GM21447 (cell line): ENCODE results near the gene SLC6A11.

Experiments used
- ATAC-seq: cut with Tn5 transposase; IDR thresholded peaks from one replicate; pipeline ENCODE4 v1.9.1; 2021; ENCODE audit not compliant: unreplicated experiment

SLC6A11 gene

DNA sequence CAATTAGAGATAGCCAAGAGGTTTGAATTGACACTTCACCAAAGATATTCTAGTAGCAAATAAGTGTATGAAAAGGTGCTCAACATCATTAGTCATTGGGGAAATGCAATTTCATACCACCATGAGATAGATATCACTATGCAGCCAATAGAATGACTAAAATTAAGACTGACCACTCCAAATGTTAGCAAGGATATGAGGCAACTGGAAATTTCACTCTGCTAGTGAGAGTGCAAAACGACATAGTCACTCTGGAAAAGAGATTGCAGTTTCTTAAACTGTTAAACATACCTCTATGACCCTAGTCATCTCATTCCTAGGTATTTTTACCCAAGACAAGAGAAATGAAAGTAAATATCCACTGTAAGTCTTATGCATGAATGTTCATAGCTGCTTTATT lies 27.6 kb upstream of the SLC6A11 start:
- no peak for ATAC-seq

DNA sequence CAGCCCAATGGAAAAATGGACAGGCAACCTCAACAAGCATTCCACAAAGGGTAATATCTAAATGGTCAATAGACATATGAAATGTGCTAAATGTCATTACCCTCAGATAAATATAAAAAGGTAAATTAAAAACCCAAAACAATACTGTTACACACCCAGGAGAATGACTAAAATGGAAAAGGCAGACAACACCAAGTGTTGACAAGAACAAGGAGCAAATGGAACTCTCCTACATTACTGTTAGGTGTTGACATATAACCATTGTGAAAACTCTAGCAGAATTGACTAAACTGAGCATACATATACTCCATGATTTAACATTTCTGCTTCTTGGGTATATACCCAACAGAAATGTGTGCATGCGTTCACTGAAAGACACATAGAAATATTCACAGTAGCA lies 25.3 kb upstream of the SLC6A11 start:
- no peak for ATAC-seq

DNA sequence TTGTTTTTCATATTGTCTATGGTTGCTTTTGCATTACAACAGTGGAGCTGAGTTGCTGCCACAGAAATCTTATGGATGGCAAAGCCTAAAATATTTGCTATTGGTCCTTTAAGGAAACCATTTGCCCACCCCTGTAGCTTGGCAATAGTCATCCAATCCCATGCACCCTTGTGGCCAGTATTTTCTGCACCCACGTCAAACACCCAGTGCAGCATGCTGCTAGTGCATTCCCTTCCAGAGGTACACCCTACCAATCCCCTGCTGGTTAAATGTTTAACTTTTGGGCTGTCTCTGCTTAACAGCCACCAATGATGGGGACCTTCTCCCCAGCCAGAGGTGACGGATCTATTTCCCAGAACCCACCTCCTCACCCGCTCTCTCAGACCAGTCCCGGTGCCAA lies 23.8 kb upstream of the SLC6A11 start:
- no peak for ATAC-seq

DNA sequence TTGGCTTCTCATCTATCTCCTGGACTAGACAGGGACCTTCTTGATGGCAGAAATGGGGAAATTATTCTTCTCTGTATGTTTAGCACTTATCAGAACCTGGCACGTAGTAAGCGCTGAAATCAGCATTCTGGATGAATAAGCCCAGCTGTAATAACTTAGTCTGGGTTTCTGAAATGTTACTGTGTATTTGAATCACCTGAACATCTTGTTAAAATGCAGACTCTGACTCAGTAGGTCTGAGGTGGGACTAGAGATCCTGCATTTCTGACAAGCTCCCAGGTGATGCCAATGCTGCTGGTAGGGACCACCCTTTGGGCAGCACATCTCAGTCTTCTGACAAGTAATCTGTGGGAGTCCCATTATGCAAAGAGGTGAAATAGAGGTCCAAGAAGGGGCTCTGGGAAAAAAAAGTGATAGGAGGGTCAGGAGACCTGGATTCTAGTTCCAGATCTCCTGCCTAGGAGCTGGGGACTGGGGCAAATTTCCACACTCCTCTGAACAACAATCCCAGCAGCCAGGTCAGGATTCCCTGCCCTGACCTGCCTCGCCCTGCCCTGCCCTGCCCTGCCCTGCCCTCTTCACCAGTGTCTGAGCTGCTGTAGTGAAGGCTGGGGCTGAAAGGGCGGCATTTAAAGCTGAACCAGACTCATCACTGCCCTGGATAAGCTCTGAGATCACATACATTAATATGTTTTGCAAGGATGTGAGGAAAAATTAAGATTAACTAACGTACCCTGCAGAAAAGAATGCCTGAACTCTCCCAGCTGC lies 17.2 kb upstream of the SLC6A11 start:
- ATAC-seq = no peak

DNA sequence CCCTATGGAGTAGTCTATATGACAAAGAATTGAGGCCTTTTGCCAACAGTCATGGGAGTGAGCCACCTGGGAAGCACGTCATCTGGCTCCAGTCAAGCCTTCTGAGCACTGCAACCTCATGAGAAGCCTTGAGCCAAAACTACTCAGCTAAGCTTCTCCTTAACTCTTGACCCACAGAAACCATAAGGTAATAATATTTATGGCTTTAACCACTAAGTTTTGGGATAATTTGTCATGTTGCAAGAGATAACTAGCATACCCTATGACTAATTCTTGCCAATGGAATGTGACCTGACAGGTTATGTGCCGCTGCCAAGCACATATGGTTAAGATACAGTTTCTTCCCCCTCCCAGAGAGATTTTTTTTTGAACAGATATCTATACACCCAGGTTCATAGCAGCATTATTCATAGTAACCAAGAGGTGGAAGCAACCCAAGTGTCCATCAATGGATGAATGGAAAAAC lies 11.8 kb upstream of the SLC6A11 start:
- no peak for ATAC-seq

DNA sequence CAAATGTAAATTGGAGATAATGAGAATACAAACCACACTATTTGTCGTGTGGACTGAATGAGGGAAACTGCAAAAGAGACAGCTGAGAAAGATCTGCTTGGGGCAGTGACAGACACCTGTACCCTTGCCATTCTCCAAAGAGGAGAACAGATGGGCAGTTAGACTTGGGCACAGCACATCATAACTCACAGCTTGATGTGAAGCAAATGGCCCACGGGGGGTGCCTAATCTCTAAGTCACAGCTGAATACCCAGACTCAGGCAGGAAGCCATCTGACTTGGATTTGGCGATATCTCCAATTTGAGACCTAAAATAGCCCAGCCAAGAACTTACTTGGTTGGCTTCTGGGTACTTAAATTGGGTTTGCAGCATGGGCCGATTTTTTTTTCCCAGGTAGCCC lies 10.0 kb upstream of the SLC6A11 start:
- no peak for ATAC-seq

DNA sequence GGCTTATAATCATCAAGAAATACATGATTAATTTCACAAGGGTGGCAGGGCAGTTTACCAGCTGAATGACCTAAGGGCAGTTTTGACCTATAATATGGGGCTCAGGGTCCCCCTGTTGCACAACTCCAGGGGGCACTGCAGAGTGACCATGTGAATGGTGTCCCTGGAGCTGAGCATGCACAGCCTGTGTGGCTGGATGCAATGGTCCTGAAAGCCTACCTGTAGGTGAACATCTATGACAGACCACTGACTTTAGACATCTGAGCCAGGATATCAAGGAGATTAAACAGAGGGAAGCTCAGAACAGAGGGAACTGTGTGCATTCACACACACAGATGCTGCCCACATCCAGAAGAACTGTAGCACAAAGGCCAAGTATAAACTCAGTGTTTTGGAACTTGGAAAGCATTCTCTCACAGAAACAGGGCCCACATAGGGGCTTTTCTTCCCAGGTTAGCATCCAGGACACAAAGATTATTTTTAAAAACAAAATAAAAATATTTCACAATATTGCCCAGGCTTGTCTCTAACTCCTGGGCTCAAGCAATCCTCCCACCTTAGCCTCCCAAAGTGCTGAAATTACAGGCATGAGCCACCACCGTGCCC lies 7.8 kb upstream of the SLC6A11 start:
- no peak for ATAC-seq

DNA sequence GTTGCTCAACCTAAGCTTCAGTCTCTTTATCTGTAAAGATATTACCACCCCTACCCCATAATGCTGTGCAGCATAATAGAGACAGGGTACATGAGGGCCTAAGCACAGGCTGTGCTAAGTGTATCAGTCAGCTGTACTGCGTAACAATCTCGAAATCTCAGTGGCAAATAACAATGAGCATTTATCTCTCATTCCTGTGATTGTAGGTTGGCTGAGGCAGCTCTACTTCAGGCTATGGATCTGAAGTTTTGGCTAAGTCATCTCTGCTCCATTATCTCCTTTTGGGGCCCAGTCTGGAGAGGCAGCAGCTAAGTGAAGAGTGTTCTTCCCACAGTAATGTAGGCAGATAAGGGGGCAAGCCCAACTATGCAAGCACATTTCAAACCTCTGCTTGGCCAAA lies 7.1 kb upstream of the SLC6A11 start:
- no peak for ATAC-seq

DNA sequence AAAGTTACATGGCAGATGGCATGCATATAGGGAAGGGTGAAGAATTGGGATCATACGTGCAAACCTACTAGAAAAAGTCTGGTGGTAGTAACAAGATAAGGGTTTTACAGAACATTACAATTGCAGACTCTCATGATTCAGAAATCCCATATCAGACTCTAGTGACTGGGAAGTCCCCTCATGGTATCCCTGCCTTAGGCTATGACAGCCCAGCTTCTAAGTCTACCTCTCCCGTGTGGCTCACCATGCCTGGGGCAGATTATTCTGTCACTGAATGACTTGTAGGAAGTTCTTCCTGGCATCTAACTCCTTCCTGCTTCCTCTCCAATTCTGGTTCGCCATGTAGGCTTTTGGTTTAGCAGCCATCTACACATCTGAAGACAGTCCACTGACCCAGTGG lies 5.7 kb upstream of the SLC6A11 start:
- ATAC-seq = no peak

DNA sequence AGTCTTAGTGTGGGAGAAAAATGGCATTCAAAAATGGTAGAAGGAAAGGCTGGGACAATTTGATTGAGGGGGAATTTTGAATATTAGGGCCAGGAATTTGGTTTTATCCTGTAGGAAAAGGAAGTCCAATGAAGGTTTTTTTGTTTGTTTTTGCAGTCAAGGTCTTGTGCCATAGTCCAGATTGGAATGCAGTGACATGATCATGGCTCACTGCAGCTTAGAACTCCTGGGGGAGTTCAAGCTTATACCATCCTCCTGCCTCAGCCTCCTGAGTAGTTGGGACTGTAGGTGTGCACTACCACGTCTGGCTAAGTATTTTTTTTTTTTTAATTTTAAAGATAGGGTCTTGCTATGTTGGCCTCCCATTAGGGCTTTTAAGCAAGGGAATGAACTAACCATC lies 2.6 kb upstream of the SLC6A11 start:
- no peak for ATAC-seq

DNA sequence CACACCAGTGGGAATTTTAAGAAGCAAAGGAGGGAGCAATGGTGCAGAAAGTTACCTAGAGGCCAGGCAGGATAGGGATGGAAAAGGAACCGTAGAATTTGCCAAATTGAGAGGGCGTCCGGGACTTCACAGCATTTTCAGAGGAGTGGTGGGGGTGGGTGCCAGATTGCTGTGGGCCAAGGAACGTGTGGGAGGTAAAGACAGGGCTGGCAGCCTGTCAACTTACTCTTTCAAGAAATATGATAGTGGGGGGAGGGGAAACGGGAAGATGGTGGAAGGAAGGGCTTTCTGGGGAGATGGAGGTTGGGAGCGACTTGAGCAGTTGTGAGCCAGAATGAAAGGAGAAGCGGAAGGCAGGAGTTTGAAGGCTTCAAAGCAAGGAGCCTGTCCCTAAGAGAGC lies 1.4 kb upstream of the SLC6A11 start:
- ATAC-seq = no peak

DNA sequence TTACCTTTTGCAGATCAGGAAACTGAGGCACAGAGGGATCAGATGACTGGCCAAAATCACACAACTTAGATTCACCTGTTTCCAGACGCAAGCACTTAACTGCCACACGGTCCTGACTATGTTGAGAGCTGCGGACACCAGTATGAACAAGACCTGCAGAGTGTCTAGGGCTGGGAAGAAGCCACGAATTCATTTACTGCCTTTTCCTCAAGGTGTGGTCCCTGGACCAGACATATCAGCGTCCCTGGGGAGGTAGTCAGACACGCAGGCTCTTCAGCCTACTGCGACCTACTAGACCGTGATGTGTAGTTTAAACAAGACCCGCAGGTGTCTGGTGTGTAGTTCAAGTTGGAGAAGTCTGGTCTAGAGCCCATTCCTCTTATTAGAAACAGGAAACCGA lies 541 bp upstream of the SLC6A11 start:
- no peak for ATAC-seq

DNA sequence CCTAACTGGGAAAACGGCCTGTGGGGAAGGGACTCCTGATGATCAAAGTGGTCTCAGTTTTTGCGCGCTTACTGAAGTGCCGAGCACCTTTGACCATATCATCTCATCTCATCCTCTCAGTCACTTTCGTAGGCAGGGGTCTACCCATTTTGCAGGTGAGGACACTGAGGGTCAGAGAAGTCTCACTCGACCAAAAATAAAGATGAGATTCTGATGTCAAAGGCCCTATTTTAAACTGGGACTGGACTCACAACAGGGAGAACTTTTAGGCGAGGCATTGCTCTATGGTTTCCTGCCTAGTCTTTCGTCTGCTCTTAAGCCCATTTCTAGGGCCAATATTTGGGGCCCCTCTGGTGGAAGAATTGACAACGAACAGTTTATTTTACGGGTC lies 830 bp downstream of the SLC6A11 start:
- ATAC-seq = no peak

DNA sequence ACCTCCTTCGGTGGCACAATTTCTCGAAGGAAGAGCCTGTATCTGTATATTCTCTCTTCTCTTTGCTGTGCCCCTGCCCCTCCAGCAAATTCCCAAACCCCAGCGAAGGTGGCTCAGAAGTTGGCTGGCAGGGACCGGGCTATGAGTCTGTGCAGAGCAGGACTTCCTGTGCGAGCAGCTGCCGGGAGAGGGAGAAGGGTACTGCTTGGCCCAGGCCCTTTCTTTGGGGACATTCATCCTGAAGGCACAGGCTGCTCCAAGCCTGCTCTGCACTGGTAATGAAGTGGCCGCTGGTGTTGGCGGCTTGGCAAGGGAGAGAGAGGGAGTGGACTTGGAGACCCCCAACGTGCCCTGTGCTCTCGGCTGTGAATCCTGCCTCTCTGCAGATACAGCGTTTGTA lies 1.5 kb downstream of the SLC6A11 start:
- no peak for ATAC-seq

DNA sequence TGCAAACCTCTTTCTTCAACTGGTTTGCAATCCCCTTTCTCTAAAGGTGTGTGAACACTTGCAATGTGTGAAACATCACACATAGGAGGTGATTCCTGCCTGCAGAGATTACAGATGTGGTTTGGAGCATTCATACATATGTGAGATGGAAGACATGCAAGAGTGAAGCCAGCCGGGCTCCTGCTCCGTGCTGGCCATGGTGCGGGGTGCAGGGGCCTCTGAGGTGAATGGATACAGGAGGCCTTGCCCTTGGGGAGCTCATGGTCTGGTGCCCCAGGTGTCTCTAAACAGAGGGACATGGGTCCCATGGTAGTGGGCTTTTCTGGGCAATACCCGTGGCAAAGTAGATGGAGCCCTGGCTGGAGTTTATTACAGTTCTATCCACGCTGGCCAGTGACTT lies 6.0 kb downstream of the SLC6A11 start:
- no peak for ATAC-seq

DNA sequence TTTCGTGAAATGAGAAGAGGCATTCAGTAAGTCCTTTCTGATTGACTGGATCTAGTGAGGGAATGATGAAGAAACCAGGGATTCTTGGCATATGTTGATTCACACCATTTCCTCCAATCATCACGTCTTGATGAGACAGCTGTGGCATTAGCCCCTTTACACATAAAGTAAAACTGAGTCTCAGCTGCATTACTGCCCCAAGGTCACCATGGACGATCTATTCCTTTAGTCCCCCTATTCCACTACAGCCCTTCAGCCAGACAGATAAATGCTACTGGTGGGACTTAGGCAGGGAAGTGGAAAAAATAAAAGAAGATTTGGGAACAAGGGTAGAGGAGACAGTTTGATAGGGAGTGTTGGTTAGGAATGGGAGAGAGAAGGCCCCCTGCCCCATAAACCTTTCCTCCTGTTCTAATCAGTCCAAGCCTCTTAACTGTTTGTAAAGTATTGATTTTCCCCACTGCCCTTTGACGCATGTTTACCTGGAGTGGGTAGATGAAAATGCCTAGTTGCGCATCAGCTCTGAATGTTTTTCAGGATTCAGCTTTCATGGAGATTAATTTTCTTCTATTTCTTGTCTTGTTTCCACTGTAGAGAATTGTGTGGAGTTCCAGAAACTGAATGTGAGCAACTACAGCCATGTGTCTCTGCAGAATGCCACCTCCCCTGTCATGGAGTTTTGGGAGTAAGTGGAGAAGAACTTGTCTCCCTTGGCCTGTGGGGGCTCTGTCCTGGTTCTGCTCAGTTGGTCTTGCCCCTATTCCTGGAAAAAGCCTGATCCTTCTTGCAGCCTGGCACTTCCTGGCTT lies 6.9 kb downstream of the SLC6A11 start:
- ATAC-seq = no peak

DNA sequence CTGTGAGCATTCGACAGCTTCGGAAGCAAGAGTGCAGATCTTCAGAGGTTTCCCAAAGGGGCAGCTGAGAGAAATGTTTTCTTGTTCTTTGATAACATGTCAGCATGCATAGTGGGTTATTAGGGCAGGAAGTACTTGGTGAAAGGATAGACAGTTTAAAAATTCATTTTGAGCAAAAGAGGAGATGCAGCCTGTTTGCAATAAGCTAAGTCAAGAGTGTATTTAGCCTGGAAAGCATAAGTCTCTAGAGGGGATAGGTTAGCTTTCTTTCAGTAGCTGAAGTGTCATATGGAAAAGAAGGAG lies 7.4 kb downstream of the SLC6A11 start:
- no peak for ATAC-seq

DNA sequence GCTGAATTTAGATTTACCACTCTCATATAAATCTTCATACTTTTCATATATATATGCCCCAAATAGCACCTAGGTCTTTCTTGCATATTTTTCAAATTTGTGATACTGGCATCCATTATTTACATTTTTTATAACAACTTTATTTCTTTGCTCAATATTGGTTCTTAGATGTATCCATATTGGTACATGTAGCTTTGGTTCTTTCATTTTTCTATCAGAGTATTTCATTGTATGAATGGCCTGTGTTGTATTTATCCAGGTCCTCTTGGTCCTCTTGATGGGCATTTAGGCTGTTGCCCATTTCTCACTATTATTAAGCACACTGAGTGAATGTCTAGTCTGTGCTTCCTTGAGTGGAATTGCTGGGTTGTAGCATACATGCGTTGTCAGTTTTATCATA lies 8.4 kb downstream of the SLC6A11 start:
- no peak for ATAC-seq

DNA sequence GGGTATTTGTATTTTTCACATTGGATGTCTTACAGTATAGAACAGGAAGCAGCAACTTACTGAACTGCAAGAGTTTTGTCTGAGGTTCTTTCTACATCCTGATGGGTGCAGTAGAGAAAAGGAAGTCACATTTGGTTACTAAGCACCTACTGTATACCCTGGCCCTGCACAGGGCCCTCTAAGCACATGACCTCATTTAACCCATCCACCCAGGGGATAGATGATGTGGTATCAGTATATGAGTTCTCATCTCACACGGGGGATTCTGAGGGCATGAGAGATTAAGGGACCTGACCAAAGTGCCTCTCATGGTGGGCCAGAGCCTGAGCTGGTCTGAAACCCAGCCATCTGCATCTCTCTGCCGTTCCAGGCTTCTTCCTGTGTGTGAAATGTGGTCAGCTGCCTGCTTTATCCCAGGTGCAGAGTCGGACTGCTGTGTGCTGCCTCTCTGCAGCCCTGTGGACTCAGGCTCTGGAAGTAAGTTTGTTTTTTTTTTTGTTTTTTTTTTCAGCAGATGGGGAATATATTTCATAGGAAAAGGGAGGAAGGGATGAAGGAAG lies 17.9 kb downstream of the SLC6A11 start:
- ATAC-seq = no peak

DNA sequence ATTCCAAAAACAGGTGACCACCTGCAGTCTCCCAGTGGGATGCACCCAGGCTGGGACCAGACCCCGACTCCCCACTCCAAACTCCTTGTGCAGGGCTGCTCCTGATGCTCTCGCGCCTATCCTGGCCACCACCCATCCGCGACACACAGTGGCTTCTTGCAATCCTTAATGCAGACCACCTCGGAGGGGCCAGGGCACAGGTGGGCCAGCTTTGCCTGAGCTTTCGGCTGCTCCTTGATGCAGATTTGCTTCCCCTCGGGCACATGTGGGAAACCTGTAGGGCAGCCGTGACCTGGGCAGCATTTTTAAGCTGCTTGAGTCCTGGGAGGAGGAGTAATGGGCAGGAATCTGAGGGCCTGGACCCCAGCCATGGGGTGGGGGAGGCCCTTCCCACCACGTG lies 18.9 kb downstream of the SLC6A11 start:
- ATAC-seq = no peak

DNA sequence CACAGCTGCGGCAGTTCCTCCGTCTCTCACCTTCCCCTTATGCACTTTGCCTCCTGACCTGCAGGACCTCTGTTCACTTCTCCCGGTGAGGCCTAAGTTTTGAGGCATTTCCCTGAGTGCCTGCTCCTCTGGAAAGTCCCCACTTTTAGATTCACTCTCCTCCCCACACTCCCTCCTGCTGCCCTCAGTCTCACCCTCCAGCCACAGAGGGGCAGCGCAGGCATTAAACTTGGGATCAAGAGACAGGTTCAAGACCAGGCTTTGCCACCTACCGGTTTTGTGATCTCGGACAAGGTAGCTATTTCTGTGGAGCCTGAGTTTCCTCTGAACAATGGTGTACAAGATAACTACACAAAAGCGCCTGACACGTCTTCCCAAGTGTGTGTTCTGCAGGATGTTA lies 19.4 kb downstream of the SLC6A11 start:
- ATAC-seq = no peak

DNA sequence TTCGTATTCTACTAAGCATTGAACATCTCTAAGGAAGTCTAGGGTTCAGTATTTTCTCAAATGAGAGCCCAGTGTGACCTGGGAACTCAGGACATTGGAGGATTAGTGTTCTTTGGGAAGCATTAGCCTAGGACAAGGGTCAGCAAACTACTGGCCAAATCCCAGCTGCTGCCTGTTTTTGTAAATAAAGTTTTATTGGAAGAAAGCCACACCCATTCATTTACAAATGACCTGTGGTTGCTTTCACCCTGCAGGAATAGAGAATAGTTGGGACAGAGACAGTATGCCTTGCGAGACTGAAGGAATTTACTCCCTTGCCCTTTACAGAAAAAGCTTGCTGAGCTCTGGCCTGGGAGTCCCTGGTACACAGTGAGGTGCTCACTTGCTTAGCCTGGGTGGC lies 20.6 kb downstream of the SLC6A11 start:
- no peak for ATAC-seq
